Keratinocyte (primary cell): Measurements from ENCODE around the gene ACVR1B. TPM values are rescaled to one million over a fixed set of nuclear protein-coding genes. Genes with fewer than 3 reads are reported as not detected.

Experiments
- DNase-seq: peaks from one replicate; pipeline ENCODE4 v3.0.0-alpha.2; 2011; ENCODE audit warnings: low read depth, missing footprints, low spot score
- FAIRE-seq: peaks from 2 replicates; lab custom pipeline; 2011; peaks lifted over from hg19 to GRCh38; lab: Jason Lieb, UNC
- H2AFZ ChIP-seq: 2 replicates; pipeline ENCODE4 v1.6.0; 2012; ENCODE audit warnings: low read length, control low read depth, inconsistent platforms; ENCODE audit not compliant: control insufficient read depth
- H3K27ac ChIP-seq: 2 replicates; pipeline ENCODE4 v1.5.1; 2011; ENCODE audit warnings: low read length; ENCODE audit not compliant: control insufficient read depth, insufficient read depth
- H3K27me3 ChIP-seq: 3 replicates; pipeline ENCODE4 v1.6.0; 2011; ENCODE audit warnings: low read length; ENCODE audit not compliant: control insufficient read depth, insufficient read depth; ENCODE audit errors: extremely low read depth
- H3K36me3 ChIP-seq, 2 experiments: 2 replicates in 1 of 2; 3 replicates in 1 of 2; pipeline ENCODE4 v1.5.1; 2011; ENCODE audit warnings: low read length in 2 of 2, mild to moderate bottlenecking in 1 of 2; ENCODE audit not compliant: control insufficient read depth in 2 of 2, insufficient read depth in 2 of 2; ENCODE audit errors: extremely low read depth in 1 of 2
- H3K4me1 ChIP-seq: 3 replicates; pipeline ENCODE4 v1.5.1; 2011; ENCODE audit warnings: low read length; ENCODE audit not compliant: control insufficient read depth, insufficient read depth; ENCODE audit errors: extremely low read depth
- H3K4me2 ChIP-seq: 3 replicates; pipeline ENCODE4 v1.6.0; 2011; ENCODE audit warnings: low read depth, low read length; ENCODE audit not compliant: control insufficient read depth, insufficient read depth; ENCODE audit errors: extremely low read depth
- H3K4me3 ChIP-seq, 3 experiments: fragments of 200-600 bp in 1 of 3; sonication (generic) in 1 of 3; 2 replicates in 2 of 3; 3 replicates in 1 of 3; pipeline ENCODE4 v1.5.1; 2011 to 2016; ENCODE audit warnings: low read length in 3 of 3, mild to moderate bottlenecking in 3 of 3, control low read depth in 2 of 3, inconsistent platforms in 1 of 3, low read depth in 1 of 3, mixed read lengths in 1 of 3, mixed run types in 1 of 3, moderate library complexity in 1 of 3; ENCODE audit not compliant: control insufficient read depth in 2 of 3, insufficient read depth in 2 of 3; ENCODE audit errors: extremely low read depth in 1 of 3
- H3K79me2 ChIP-seq: 2 replicates; pipeline ENCODE4 v1.6.0; 2012; ENCODE audit warnings: low read length; ENCODE audit not compliant: control insufficient read depth, insufficient read depth
- H3K9ac ChIP-seq: 3 replicates; pipeline ENCODE4 v1.6.0; 2011; ENCODE audit warnings: low read length; ENCODE audit not compliant: control insufficient read depth, insufficient read depth; ENCODE audit errors: extremely low read depth
- H3K9me1 ChIP-seq: 3 replicates; pipeline ENCODE4 v1.6.0; 2011; ENCODE audit warnings: low read length; ENCODE audit not compliant: control insufficient read depth, insufficient read depth; ENCODE audit errors: extremely low read depth
- H3K9me3 ChIP-seq: 2 replicates; pipeline ENCODE4 v1.5.1; 2012; ENCODE audit warnings: low read depth, low read length; ENCODE audit not compliant: control insufficient read depth
- H4K20me1 ChIP-seq: 3 replicates; pipeline ENCODE4 v1.6.0; 2011; ENCODE audit warnings: low read length; ENCODE audit not compliant: control insufficient read depth, insufficient read depth; ENCODE audit errors: extremely low read depth
- EZH2 ChIP-seq: IDR thresholded peaks from one replicate; pipeline ENCODE4 v1.6.1; 2012; ENCODE audit warnings: inconsistent platforms, mild to moderate bottlenecking, low read length, moderate library complexity
- dilution Hi-C: fragments of 300-500 bp; cut with MboI; formaldehyde crosslinking; loops from one replicate; pipeline ENCODE4 v1.7.0; 2020; ENCODE audit warnings: low sequenced_read_pairs; ENCODE audit not compliant: extremely low pct_ligation_motif_present
- polyA plus RNA-seq, 5 experiments: library from polyadenylated mRNA; depleted of rRNA in 3 of 5; stranded (reverse) in 3 of 5; stranded (forward) in 1 of 5; unstranded in 1 of 5; fragments of >200 nt; gene quantifications; 1 replicate in 1 of 5; 2 replicates in 3 of 5; 3 replicates in 1 of 5; pipeline versions ENCODE4 v1.2.1 to v1.2.3, GENCODE V29; 2011 to 2012; ENCODE audit warnings: missing spikeins in 2 of 5, low read depth in 1 of 5, low replicate concordance in 1 of 5
- TF ChIP-seq, protein P1 (sequence below), 3 experiments: IDR thresholded peaks in 1 of 3; conservative IDR thresholded peaks in 1 of 3; optimal IDR thresholded peaks in 1 of 3; 2 replicates in 2 of 3; 3 replicates in 1 of 3; pipeline versions ENCODE3 to v1.5.1; 2011; ENCODE audit warnings: low read length in 3 of 3, mild to moderate bottlenecking in 3 of 3, moderate library complexity in 2 of 3, control low read depth in 1 of 3, inconsistent platforms in 1 of 3; ENCODE audit not compliant: insufficient read depth in 2 of 3; ENCODE audit errors: extremely low read depth in 1 of 3

Gene ACVR1B
- polyA plus RNA-seq, 1 donor (not counting 4 experiments of a cell fraction or from before 2014, with no cell fraction given), result 12.7 TPM

GRCh38 chr12:52005218-52005902, 53.9 kb downstream of the ACVR1B start:
- no peak overlapping the region for H3K27ac ChIP-seq
- H3K36me3 ChIP-seq, result no peaks in the 10 kb centered on the region
- DNase-seq (no peak), FAIRE-seq (no peak)
- peaks cover 3% of the 10 kb centered on the region for H3K9me1 ChIP-seq
- H3K79me2 ChIP-seq, result no peaks in the 10 kb centered on the region
- no peak overlapping the region for H3K4me2 ChIP-seq
- peaks cover 3% of the 10 kb centered on the region for H3K4me1 ChIP-seq
- peaks cover 28% of the 10 kb centered on the region for H3K27me3 ChIP-seq
- peaks cover 7% of the 10 kb centered on the region for H4K20me1 ChIP-seq
- H3K9me3 ChIP-seq, result no peaks in the 10 kb centered on the region
- H2AFZ ChIP-seq, result no peak overlapping the region
- no peak overlapping the region for H3K9ac ChIP-seq
- no peak overlapping the region for H3K4me3 ChIP-seq
- peak; percentile 2 for TF ChIP-seq EZH2
- TF ChIP-seq, protein P1, sequence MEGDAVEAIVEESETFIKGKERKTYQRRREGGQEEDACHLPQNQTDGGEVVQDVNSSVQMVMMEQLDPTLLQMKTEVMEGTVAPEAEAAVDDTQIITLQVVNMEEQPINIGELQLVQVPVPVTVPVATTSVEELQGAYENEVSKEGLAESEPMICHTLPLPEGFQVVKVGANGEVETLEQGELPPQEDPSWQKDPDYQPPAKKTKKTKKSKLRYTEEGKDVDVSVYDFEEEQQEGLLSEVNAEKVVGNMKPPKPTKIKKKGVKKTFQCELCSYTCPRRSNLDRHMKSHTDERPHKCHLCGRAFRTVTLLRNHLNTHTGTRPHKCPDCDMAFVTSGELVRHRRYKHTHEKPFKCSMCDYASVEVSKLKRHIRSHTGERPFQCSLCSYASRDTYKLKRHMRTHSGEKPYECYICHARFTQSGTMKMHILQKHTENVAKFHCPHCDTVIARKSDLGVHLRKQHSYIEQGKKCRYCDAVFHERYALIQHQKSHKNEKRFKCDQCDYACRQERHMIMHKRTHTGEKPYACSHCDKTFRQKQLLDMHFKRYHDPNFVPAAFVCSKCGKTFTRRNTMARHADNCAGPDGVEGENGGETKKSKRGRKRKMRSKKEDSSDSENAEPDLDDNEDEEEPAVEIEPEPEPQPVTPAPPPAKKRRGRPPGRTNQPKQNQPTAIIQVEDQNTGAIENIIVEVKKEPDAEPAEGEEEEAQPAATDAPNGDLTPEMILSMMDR (optimal IDR thresholded peaks at IDR 0.05 in 1 of 3, IDR thresholded peaks at IDR 0.05 in 1 of 3, conservative IDR thresholded peaks at IDR 0.05 in 1 of 3; ENCODE audit: extremely low read depth in 1 of 3, insufficient read depth in 2 of 3, low read length in 3 of 3), result no peak
- dilution Hi-C loops, result no loop called here

DNA sequence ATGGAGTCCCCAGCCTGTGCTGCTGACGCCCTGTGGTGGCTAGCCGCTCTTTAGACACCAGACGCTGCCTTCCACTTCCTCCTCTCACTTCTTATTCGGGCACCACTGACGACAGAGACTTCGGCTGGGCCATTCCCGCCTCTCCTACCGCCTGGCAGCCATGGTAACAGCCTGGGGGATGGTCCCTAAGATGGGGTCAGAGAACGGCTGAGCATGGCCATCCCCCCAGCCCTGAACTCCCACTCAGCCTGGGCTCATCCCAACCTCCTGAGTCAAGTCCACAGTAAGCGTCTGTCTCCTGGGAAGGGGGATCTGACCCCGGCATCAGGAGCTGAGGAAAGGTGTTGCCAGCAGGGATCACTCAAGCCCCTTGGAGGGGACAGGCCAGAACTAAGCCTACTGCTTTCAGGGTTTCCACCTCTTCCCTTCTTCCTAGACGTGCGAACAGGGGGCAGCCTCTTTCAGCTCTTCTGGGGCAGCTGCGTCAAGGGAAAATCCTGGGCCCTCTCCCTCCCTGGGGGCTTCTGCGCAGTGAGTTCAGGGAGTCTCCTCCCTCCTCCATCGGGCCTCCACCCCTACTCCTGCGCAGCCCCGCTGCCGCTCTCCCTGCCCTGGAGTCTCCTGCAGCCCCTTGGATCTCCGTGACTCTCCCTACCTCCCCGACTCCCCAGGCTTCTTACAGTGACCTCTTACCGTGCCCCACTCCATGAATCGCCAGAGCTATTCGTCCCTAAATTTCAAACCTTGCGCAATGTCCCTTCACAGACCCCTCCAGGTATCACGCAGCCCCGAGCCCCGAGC, 54.6 kb downstream of the ACVR1B start:
- Histone ChIP-seq H3K9me1 (peaks cover 3% of the 10 kb centered on the region), H3K27ac (no peak overlapping the region), H3K36me3 (no peaks in the 10 kb centered on the region), H3K27me3 (peaks cover 28% of the 10 kb centered on the region), H2AFZ (no peak overlapping the region), H3K79me2 (no peaks in the 10 kb centered on the region), H3K9me3 (no peaks in the 10 kb centered on the region), H4K20me1 (peaks cover 7% of the 10 kb centered on the region), H3K4me1 (peaks cover 3% of the 10 kb centered on the region), H3K4me3 (peak overlapping the region in 1 of 3 experiments; percentile 29), H3K9ac (no peak overlapping the region), H3K4me2 (peak overlapping the region; percentile 32)
- no peak for DNase-seq
- dilution Hi-C loops, result no loop called here
- no peak for FAIRE-seq
- peak; percentile 83 for TF ChIP-seq EZH2
- TF ChIP-seq, protein P1 (optimal IDR thresholded peaks at IDR 0.05 in 1 of 3, IDR thresholded peaks at IDR 0.05 in 1 of 3, conservative IDR thresholded peaks at IDR 0.05 in 1 of 3; ENCODE audit: extremely low read depth in 1 of 3, insufficient read depth in 2 of 3, low read length in 3 of 3), result no peak
